Tongue (tissue), 2 donors: ENCODE results near the gene ABTB2. TPM values are rescaled to one million over a fixed set of nuclear protein-coding genes. Genes with fewer than 3 reads are reported as not detected.

Source experiments
- DNase-seq: peaks from one replicate; pipeline ENCODE4 v3.0.0-alpha.2; 2015
- total RNA-seq: library from RNA; depleted of rRNA; stranded (reverse); fragments of >200 nt; gene quantifications from one replicate; pipeline ENCODE4 v1.2.3, GENCODE V29; 2014

Gene ABTB2
- total RNA-seq, 1 donor from 2014 or later: 19.9 TPM

DNA sequence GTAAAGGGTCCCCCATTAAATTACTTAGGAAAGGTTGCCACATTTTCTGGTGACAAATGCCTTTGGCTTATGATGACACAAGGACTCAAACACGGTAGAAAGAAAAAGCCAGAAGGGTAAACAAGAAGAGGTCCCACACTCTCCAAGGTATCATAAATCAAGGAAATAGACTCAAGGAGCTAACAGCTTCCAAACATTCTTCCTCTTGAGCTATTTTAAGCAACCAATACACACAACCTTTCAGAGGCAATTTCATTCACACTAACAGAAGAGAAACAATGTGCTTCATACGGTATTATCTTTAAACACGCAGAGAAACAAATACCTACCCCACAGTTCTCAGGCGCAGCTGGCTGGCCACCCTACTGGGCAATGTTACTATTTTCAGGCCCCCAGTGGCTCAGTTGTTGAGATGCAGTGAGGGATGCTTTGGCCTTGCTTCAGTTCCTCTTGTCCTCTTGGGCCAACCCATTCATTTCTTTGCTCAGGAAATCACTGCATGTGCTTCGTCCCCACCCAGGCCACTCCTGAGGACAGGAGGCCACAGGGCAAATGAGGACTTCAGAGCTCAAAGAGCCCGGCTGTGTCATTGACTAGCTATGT lies 15.8 kb downstream of the ABTB2 start:
- no peak for DNase-seq

DNA sequence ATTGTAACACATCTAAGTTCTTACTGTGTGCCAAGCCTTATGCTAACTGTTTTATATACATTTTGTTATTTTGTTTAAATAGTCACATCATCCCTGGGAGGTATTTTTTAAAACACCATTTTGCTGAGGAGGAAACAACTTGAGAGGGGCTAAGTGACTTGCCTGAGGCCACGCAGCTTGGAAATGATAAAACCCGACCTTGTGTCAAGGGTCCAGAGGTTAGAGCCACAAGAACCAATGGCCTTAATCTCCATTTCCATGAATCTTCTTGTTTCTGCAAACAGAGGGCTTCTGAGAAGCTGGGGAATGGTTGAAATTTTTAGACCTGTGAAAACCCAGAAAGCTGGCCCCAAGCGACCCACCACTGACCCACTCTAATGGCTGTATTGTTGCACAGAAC lies 16.7 kb downstream of the ABTB2 start:
- no peak for DNase-seq

DNA sequence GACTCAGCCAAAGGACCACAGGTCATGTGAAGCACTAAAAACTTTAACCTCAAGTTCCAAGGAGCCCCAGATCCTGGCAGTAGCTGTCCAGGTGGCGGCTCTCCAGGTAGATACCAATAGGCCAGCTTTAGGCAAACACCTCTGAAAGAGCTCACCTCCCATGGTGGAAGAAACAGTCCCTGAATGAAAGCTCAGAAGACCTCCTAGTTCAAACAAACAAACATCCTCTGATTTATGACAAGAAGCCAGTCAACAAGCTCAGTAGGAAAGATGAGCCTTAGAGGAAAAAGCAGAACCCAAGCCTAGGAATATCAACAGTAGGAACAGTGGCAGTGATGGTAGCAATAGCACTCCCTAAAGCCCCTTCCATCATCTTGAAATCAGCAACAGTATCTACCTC lies 17.2 kb downstream of the ABTB2 start:
- DNase-seq: no peak

DNA sequence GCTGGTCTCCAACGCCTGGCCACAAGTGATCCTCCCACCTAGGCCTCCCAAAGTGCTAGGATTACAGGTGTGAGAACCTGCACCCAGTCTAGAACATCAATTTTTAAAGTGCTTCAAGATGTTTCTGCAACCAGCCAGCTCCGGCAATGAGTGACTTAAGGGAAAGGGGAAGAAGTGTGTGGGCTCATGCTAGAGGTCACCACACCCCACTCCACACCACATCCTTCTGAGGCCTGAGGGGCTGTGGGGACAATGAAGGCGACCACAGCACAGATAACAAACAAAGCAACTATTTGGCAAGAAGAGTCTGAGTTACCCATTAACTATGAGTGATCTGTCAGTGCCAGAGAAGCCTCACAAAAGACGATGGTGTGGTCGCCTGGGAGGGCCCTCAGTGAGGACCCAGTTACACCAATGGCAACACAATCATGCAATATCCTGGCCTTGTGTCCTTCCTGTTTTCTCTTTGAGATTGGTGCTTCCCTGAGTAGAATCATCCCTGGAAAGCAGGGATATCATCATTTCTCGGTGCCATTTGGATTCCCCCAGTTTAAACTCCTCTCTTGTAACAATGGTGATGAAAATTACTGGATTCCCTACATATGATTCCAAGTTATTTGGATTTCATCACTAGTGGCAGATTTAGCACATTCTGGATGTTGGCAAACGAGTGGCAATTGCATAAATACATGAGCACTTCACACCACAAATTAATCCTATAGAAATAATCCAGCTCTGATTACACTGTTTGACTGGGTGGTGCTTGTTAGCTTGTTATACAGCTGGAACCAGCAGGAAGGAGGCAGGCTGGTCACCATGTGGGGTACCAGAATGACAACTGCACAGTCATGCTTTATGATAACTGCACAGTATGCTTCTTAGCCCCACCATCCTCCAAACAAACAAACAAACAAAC lies 18.4 kb downstream of the ABTB2 start:
- no peak for DNase-seq

DNA sequence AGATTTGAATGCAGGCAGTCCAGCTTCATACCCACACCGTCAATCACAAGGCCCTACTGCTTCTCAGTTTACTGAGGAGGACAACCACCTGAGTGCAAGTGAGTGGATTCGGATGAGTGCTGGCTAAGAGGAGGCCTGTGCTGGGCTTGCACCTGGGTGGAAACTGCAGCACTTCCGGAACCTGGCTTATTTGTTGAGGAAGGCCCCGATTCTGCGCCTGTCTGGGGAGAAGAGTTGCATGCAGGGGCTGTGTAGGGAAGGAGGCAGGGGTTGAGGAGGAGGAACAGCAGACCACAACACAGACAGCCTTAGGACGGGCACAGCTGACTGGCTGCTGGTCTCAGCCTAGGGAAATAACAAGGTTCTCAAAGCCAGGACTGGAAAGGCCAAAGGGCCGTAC lies 20.8 kb downstream of the ABTB2 start:
- DNase-seq: no peak

DNA sequence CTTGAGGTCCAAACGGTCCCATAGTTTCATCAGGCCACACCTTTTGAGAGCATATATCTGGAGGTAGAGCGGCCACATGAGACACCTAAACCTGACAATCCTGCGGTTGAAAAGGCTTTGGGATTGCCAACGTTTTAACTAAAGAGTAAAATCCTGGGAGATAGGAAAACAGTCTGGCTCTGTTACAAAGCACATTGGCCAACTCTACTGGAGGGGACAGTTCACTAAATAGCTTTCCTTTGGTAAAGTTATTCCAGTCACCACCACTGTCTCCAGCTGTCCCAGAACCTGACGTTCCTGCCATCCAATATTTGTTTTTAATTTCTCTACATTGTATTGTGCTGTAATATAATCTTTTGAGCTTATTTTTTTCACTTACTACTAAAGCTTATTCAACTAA lies 22.0 kb downstream of the ABTB2 start:
- DNase-seq: no peak

DNA sequence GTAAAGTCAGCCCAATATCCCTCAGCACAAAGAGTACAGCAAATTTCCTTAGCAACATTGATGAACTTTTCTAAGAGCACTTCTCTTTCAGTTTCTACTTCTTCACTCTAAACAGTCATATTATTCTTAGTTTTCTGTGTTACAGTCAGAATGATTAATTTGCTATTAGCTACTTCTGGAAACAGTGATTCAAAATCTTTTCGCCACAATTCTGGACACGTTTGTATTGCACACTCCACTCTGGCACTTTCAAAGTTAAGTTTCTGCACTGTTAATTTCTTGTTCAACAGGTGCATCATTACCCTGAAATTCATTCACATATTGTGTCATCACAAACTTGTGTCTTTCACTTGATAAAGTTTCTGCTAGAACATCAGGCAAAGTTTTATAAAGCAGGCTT lies 22.5 kb downstream of the ABTB2 start:
- DNase-seq: no peak

DNA sequence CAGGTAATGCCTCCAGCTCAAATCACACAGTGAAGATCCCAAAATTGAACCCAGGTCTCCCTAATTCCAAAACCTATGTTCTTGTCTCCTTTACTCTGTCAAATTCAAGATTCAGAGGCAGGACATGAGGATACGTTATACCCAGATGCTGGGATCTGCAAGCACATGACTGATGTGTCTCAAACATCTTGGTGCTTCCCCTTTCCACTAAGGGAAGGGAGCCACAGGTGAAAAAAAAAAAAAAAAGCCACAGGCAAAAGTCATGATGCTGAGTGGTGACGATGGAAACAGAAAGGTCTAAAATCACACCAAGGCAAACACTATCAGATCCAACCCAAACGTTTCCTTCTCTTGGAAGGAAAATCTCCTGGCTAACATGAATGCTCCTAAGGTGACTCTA lies 24.0 kb downstream of the ABTB2 start:
- DNase-seq: no peak

DNA sequence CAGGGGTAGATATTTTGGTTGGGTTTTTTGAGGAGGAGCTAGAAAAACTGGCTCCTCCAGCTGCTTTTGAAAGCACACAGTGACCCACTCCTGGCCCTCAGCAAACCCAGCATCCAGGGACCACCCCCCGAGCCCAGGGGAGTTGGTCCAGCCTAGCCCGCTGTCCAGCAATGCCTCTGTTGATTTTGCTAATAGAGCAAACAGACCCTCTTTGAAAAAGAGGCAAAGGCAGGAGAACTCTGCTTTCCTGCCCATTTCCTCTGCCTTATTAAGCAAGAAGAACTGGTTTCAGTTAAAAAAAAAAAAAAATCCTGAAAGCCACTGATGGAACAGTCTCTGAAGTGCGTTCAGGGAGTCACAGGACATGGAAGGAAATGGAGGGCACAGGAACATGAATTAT lies 25.3 kb downstream of the ABTB2 start:
- no peak for DNase-seq

DNA sequence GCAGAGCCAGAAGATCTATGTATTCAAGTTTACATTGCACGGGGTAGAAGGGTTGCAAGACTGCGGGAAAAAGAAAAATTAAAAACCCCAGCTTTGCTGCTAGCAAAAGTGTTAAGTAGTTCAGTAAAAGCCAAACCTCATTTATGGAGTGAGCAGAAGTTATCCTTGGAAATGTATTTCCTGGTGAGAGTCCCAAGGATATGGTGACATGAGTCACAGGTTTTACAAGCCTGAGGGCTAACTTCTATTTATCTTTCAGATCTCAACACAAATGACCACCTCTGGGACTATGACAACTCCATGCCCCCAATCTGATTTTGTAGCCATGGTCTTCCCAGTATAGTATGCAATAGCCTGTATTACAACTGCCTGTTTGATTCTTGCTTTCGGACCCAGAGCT lies 26.1 kb downstream of the ABTB2 start:
- DNase-seq: no peak

DNA sequence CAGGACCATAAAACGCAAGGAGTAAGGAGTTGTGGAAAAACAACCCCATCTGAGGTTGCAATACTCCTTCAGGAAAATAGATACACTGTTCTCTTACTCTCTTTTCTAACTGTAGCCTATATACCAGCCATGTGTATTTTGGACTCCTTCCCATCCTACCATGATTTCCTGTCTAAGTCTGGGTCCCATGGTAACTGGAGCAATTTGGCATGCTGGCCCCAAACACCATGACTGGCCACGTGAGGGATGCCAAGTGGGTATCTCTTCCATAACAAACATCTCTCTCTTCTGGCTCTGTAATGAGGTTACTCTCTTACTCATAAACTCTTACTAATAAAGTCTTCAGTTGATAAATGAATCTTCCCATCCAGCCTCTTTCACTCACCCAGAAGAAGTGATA lies 26.5 kb downstream of the ABTB2 start:
- DNase-seq: peak; percentile 66

DNA sequence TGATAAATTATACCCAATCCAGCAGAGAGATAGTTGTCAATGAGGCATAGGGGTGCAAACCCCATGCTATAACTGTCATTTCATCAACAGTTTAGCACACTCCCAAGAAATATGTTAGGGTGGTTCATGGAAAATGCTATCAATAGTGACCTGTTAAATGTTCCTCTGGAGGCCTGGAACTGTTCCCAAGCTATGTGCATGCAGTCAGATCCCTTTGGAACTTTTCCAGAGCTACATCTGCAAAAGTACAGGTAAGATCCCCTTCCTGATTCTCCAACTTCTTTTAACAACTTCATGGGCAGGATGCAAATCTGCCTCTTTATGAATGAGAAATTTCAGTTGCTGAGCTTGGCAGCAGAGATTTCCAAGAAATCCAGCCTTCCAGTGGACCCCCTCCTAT lies 27.2 kb downstream of the ABTB2 start:
- DNase-seq: no peak

DNA sequence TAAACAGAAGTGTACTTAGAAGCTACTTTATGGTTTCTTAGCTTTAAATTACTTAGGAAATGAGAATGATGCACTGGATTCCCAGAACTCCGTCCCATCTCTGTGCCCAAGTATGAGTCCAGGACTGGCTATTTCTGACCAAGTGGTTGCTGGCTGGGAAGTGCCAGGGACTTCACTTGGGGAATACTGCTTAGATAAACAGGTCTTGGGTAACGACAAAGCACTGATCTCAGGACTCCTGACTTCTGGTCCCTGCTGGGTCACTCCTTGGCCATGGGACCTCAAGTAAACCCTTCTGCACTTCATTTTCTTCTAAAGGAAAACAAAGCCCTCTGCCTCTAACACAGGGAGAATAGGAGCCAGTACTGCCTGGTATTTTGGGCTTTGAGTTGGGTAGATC lies 27.9 kb downstream of the ABTB2 start:
- DNase-seq: no peak

DNA sequence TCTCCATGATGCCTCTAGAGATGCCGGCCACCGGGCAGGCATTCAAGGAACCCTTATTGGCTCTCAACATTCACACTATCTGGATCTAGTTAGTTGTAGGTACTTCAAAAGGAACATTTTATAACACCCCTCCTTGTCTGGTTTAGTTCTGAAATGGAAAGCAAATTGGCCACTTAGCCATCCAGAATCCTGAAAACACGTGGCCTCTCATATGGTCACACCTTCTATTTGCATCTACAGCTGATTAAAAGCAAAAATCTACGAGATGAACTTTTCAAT lies 29.2 kb downstream of the ABTB2 start:
- DNase-seq: no peak

DNA sequence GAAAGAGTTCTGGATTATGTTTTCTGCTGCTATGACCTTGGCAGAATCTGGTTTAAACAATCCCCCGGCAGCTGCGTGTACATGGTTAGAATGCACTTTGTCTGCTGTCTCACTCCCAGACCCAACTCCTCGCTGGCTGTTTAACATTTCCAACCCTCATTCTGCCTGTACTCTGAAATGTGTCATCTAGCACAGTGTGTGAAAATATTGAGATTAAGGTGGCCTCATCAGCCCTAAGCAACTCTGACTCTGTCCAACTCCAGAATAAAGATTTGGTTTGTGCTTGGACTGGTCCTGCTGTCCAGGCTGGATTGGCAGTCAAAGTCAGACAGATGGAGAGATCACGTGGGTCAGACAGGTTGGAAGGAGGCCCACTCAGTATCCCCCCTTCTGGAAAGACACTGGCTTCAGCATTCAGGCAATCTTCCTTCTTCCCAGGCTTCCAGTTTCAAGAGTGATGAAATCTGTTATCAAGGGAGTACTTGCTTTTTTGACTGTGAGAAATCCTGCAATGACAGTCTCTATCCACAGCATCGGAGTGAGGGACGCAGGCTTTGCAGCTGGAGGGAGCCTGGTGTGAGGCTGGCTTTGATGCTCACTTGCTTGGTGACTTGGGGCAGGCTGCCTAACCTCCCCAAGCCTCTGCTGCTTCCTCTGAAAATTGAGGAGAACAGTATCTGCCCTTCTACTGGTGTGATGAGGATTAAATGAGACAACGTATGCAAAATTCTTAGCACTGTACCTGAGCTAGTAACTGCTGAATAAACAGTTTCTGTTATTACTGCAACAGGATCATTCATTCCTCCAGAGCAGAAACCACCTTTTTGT lies 29.8 kb downstream of the ABTB2 start:
- DNase-seq: peak; percentile 87

DNA sequence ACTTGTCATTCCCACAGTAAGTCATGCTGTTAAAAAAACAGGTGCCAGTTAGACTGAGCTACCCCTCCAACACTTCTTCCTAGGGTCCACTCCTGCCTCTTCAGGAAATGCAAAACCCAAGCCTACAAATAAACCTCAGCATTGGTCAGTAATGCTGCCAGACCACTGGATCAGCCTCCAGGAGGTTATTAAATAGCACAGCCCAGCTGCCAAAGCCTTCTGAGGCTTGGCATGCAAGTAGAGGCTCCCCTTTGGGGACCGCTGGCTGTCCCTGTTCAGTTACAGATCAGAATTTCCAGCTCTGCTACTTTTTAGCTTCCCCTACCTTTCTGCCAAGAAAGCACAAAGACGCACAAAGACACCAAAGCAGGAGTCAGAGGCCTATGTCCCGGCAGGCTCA lies 33.3 kb downstream of the ABTB2 start:
- DNase-seq: no peak

DNA sequence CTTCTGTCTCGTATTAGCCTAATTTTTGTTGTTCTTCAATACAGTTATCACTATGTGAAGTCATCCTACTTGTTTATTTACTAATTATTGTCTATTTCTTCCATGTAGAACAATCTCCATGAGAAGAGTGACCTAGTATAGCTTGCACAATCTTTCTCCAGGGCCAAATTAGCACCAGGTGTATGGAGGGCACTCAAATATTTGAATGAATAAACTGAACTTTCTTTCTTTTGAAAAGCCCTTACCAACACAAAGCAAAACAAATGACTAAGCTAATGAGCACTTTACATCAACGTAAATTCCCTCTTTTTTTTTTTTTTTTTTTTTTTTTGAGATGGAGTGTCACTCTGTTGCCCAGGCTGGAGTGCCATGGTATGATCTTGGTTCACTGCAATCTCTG lies 34.2 kb downstream of the ABTB2 start:
- no peak for DNase-seq

DNA sequence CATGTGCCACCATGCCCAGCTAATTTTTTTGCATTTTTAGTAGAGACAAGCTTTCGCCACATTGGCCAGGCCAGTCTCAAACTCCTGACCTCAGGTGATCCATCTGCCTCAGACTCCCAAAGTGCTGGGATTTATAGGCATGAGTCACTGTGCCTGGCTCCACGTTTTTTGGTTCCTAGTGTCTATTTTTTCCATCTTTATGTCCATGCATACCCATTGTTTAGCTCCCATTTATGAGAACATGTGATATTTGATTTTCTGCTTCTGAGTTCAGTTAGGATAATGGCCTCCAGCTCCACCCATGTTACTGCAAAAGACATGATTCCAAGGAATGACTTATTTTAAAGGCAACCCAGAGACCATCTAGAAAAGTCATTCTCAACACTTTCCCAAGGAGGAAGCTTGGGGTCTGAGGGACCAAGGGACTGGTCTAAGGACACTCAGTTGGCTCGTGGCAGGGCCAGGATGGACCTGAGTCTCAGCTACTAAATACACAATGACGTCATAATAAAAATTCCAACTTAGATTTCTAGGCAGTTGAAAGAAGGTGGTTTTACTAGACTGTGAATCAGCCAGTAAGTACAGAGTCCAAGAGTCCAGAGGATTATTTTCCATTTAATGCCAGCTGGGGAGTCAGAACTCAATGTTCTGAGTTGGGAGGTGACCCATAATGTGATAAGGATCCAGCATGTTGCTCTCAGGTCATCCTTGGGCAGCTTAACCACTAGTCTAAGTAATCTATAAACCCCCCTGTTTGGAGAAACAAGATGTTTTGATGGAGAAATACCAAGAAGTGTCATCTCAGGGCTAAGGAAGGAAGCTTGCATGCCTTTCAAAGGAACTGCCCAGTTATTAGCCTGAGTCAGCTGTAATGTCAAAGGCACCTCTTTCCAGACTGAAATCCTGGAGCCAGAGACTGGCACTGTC lies 39.4 kb downstream of the ABTB2 start:
- no peak for DNase-seq

DNA sequence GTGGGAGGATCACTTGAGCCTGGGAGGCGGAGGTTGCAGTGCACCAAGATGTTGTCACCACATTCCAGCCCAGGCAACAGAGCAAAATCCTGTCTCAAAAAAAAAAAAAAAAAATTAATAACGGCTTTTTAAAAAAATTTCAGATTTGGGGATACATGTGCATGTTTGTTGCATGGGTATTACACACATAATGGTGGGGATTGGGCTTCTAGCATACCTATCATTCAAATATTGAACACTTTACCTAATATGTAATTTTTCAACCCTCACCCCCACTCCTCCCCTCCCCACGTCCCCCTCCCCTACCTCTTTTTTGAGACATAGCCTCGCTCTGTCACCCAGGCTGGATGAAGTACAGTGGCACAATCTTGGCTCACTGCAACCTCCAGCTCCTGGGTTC lies 40.1 kb downstream of the ABTB2 start:
- DNase-seq: no peak

DNA sequence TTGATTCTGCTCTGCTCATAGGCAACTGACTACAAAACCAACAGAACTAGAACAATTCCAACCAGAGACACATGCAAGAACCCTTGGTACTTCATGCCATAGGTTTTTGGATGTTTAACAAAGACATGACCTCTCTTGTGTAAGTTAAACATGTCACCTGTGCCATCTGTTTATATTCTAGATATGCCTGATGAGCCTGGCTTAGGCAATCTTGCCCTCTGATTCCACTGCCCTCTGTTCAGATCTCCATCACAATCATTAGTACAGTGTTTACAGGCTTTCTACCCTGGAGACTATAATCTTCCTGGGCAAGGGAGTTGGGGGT lies 40.8 kb downstream of the ABTB2 start:
- no peak for DNase-seq

DNA sequence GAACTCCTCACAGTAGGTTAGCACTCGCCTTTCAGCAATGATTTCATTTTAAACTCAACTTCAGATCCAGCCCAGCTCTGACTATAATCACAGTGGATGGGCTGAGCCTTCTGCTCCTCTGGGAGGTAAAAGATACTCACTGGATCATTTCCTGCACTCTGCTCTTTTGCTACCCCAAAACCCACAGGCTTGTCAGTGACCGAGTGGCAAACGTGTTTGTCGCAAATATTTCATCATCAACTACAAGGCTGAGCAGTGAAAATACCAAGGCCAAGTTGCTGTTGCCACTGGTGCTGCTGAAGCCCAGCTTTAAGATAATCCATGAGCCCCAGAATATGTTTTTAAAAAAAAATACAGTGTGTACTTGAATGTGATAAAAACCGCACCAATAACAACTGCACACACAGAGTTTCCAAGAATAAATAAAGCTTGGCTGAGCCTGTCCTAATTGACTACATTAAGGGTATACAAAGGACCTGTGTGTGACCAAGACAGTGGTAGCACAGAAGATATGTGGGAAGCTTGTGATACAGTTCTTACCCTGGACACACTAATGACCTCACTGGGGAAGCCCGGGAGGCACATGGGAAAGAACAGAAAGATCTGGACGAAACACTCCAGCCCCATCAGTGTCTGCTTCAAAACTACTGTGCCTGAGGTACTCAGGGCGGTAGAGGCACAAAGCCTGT lies 41.3 kb downstream of the ABTB2 start:
- no peak for DNase-seq

DNA sequence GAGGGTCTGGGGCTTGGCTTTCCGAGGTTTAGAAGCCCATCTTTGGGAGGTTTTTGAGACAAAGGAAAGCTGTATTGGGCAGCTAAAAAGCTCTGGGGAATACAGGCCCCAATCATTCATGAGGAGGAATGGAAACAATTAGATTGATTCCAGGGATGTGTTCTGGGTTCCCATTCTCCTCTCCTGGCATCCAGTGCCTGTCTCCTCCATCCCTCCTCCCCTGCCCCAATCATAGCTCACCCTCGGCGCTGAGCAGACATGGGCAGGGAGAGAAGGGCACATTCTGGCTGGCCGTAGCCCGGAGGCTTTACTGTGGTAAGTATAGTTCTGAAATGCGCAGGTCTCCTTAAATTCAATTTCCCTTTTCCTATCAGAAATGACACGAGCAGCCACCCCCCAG lies 42.4 kb downstream of the ABTB2 start:
- DNase-seq: no peak
